ENCODE results near the gene HPX. TPM values are rescaled to one million over a fixed set of nuclear protein-coding genes. Genes with fewer than 3 reads are reported as not detected.

The HPX gene
- polyA plus RNA-seq, 3 donors = 0.40 TPM; not detected in 2

Other genes with a start within 250 kb of the HPX start
- gene OR52W1, start 241.8 kb downstream of the HPX start, polyA plus RNA-seq = not detected
- not detected for gene C11orf42, start 235.4 kb downstream of the HPX start, polyA plus RNA-seq
- 10 to 100 TPM; 14.2 to 64.1 (median 18.9) TPM for gene FHIP1B, start 206.4 kb downstream of the HPX start, polyA plus RNA-seq
- gene CNGA4, start 201.9 kb downstream of the HPX start, polyA plus RNA-seq = under 1 TPM in 1 of 3 donors, not detected in 2; 0.69 TPM
- gene CCKBR, start 181.1 kb downstream of the HPX start, polyA plus RNA-seq = not detected
- 10 to 100 TPM in 2 of 3 donors, 1 to 10 TPM in 1; 3.1 to 13.6 (median 11.2) TPM for gene CAVIN3, start 120.5 kb downstream of the HPX start, polyA plus RNA-seq
- 10 to 100 TPM in 1 of 3 donors, 1 to 10 TPM in 2; 4.2 to 22.6 (median 4.9) TPM for gene SMPD1, start 50.5 kb downstream of the HPX start, polyA plus RNA-seq
- 1 to 10 TPM in 2 of 3 donors, under 1 TPM in 1; 0.85 to 2.5 (median 2.4) TPM for gene APBB1, start 21.9 kb downstream of the HPX start, polyA plus RNA-seq
- gene TRIM3, start 33.0 kb upstream of the HPX start, polyA plus RNA-seq = 10 to 100 TPM in 1 of 3 donors, 1 to 10 TPM in 2; 1.7 to 36.2 (median 3.3) TPM
- 10 to 100 TPM; 21.6 to 43.8 (median 27.2) TPM for gene ARFIP2, start 40.3 kb upstream of the HPX start, polyA plus RNA-seq
- gene TIMM10B, start 40.5 kb upstream of the HPX start, polyA plus RNA-seq = 10 to 100 TPM; 20.0 to 34.9 (median 22.1) TPM
- gene DNHD1, start 56.3 kb upstream of the HPX start, polyA plus RNA-seq = 10 to 100 TPM in 1 of 3 donors, under 1 TPM in 2; 0.24 to 21.0 (median 0.59) TPM
- 10 to 100 TPM in 2 of 3 donors, 1 to 10 TPM in 1; 7.2 to 14.1 (median 11.9) TPM for gene RRP8, start 162.6 kb upstream of the HPX start, polyA plus RNA-seq
- gene ILK, start 162.8 kb upstream of the HPX start, polyA plus RNA-seq = 100 to 1,000 TPM; 165 to 271 (median 250) TPM
- gene TAF10, start 171.2 kb upstream of the HPX start, polyA plus RNA-seq = 100 to 1,000 TPM; 137 to 233 (median 232) TPM
- gene TPP1, start 178.4 kb upstream of the HPX start, polyA plus RNA-seq = 100 to 1,000 TPM; 218 to 359 (median 271) TPM
- under 1 TPM; 0.01 to 0.88 (median 0.02) TPM for gene DCHS1, start 214.8 kb upstream of the HPX start, polyA plus RNA-seq
- gene MRPL17, start 242.4 kb upstream of the HPX start, polyA plus RNA-seq = 10 to 100 TPM in 2 of 3 donors, 1 to 10 TPM in 1; 8.0 to 14.0 (median 12.8) TPM

Measured in CD14-positive monocyte (primary cell).